Upper lobe of left lung (tissue), 6 donors: Measurements from ENCODE around the gene SLC38A5. TPM values are rescaled to one million over a fixed set of nuclear protein-coding genes. Genes with fewer than 3 reads are reported as not detected.
A peak's percentile ranks its signal among the peaks of the same experiment; 100 is the strongest.

Experiments
- ATAC-seq, 2 donors: fragments of 200-7000 bp; cut with Tn5 transposase; one replicate each; pipeline ENCODE4 v1.9.1; 2022; ENCODE audit warnings: mild to moderate bottlenecking in 2 of 2, moderate library complexity in 2 of 2; ENCODE audit not compliant: low FRiP score in 2 of 2
- DNase-seq, 2 donors: peaks; one replicate each; pipeline ENCODE4 v3.0.0-alpha.2; 2019 to 2020
- H3K27ac ChIP-seq, 4 donors: fragments of 200-600 bp; sonication (generic); one replicate each; pipeline ENCODE4 v1.5.1; 2016 to 2019
- H3K27me3 ChIP-seq, 4 donors: fragments of 200-600 bp; sonication (generic); one replicate each; pipeline ENCODE4 v1.5.1; 2017 to 2019
- H3K36me3 ChIP-seq, 4 donors: fragments of 200-600 bp; sonication (generic); one replicate each; pipeline ENCODE4 v1.5.1; 2016 to 2019
- H3K4me1 ChIP-seq, 4 donors: fragments of 200-600 bp; sonication (generic); one replicate each; pipeline ENCODE4 v1.5.1; 2018 to 2019
- H3K4me3 ChIP-seq, 4 donors: fragments of 200-600 bp; sonication (generic); one replicate each; pipeline ENCODE4 v1.5.1; 2017 to 2019; ENCODE audit warnings: mild to moderate bottlenecking in 2 of 4, moderate library complexity in 1 of 4
- H3K9me3 ChIP-seq, 4 donors: fragments of 200-600 bp; sonication (generic); one replicate each; pipeline ENCODE4 v1.5.1; 2018 to 2019
- CTCF ChIP-seq, 6 experiments: fragments of 450-650 bp in 4 of 6; fragments of 200-600 bp in 2 of 6; sonication (generic) in 2 of 6; IDR thresholded peaks; one replicate each; pipeline ENCODE4 v1.5.1; 2016 to 2019; ENCODE audit warnings: antibody characterized with exemption in 6 of 6
- EP300 ChIP-seq, 4 donors: sonication (generic); formaldehyde crosslinking; IDR thresholded peaks; one replicate each; pipeline ENCODE4 v1.5.1; 2017; ENCODE audit warnings: antibody characterized with exemption in 4 of 4, control low read depth in 2 of 4
- POLR2A ChIP-seq, 4 donors: fragments of 450-650 bp; IDR thresholded peaks; one replicate each; pipeline ENCODE4 v1.5.1; 2016 to 2017; ENCODE audit warnings: antibody characterized with exemption in 4 of 4, mild to moderate bottlenecking in 2 of 4
- POLR2AphosphoS5 ChIP-seq, 2 donors: sonication (generic); formaldehyde crosslinking; IDR thresholded peaks; one replicate each; pipeline ENCODE4 v1.5.1; 2017; ENCODE audit warnings: antibody characterized with exemption in 2 of 2
- WGBS, 2 donors: methylation state at CpG; one replicate each; pipeline ENCODE4 v1.1.5; 2017 to 2018; 5-methylcytosine and 5-hydroxymethylcytosine counted together
- total RNA-seq, 6 donors: library from RNA; depleted of rRNA in 4 of 6; stranded (reverse); fragments of >200 nt in 4 of 6; gene quantifications; one replicate each; pipeline versions ENCODE4 v1.1.0 to v1.2.1, GENCODE V29; 2016 to 2021
- donor health status: DM: no; HTN: no; CAD: no; lungs with moderate emphysema.
- donor health status: DM: no; HTN: yes; CAD: no; lungs with severe emphysema.

Gene SLC38A5
- total RNA-seq, 6 donors from 2014 or later = 10.2 to 32.4 (median 17.9) TPM

DNA sequence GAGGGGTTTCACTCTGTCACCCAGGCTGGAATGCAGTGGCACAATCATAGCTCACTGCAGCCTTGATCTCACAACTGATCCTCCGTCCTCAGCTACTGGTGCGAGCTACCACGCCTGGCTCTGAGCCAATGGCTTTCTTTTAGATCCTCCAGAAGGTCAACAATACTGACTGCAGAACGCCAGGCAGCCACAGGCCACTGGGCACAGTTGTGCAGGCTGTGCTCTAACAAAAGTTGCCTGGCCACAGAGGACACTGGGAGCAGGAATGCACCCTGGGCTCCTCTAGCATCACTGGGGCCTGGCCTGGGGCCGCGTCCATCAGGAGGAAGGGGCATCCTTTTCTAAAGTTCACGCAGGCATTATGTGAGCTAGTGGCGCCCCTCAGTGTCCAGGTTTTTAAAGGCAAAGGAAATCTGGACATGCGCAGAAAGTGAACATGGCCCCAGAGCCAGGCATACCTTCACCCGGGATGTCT, 23.9 kb upstream of the SLC38A5 start:
- Histone ChIP-seq H3K36me3 (no peaks in the 10 kb centered on the region), H3K9me3 (peaks cover 0 to 8% (median 0%) of the 10 kb centered on the region in 4 donors), H3K4me1 (no peaks in the 10 kb centered on the region), H3K27ac (no peak overlapping the region), H3K27me3 (no peaks in the 10 kb centered on the region), H3K4me3 (no peak overlapping the region)
- 31 to 51% methylated on average over 5 to 10 of the region's 10 CpGs for WGBS, 2 donors
- TF ChIP-seq EP300 (IDR thresholded peaks at IDR 0.05) (no peak), POLR2AphosphoS5 (IDR thresholded peaks at IDR 0.05) (no peak), POLR2A (IDR thresholded peaks at IDR 0.05) (no peak), CTCF (IDR thresholded peaks at IDR 0.05) (peak in 3 of 6 experiments; percentile 15 to 22 (median 17))
- ATAC-seq (peak in 1 of 2 donors; percentile 23), DNase-seq (no peak)

DNA sequence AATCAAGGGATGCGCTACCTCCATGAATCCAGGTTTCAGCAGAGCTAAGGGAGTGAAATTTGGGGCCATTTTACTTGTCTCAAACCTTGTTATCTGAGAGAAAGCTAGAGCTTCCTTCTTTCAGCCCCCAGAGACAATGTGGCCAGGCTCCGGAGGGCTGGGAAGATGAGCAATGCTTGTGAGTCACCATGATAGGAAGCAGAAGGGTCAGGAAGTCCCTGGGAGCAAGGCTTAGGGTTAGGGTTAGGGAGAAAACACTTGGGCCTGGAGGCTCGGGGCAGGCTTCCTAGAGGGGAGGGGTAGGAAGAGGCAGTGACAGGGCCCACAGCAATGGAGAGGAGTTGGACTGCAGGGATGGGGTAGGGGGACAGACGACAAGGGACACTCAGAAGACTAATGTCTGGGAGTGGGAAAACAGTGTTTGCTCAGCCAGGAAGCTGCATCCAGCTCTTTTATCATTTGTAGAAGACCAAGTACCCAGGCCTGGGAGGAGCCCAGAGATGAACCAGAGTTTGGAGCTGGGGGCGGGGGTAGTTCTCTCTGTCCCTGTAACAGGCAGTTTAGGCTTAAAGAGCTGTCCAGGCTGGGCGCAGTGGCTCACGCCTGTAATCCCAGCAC, 22.3 kb upstream of the SLC38A5 start:
- Histone ChIP-seq H3K4me1 (no peaks in the 10 kb centered on the region), H3K27me3 (no peaks in the 10 kb centered on the region), H3K36me3 (no peaks in the 10 kb centered on the region), H3K27ac (no peak overlapping the region), H3K4me3 (no peak overlapping the region), H3K9me3 (peaks cover 0 to 8% (median 0%) of the 10 kb centered on the region in 4 donors)
- TF ChIP-seq CTCF (IDR thresholded peaks at IDR 0.05) (no peak), EP300 (IDR thresholded peaks at IDR 0.05) (no peak), POLR2A (IDR thresholded peaks at IDR 0.05) (no peak), POLR2AphosphoS5 (IDR thresholded peaks at IDR 0.05) (no peak)
- WGBS, 2 donors = 79 to 85% methylated on average over 2 to 7 of the region's 7 CpGs
- DNase-seq (no peak), ATAC-seq (no peak)

DNA sequence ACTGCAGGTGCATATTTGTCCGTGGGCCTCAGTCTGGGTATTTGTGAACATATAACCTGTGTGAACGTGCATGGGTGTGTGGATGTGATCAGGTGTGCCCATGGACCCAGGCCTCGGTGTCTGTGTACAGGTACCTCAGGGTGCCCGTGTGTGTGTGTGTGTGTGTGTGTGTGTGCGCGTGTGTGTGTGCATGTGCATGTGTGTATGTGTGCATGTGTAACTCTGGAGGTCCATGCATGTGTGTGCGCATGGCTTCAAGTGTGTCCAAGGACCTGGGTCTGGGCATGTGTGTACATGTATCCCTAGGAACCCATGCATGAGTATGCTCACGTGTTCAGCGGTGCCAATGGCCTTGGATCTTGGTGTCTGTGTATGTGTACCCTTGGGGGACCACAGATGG, 21.7 kb upstream of the SLC38A5 start:
- Histone ChIP-seq H3K27ac (no peak overlapping the region), H3K9me3 (peaks cover 0 to 8% (median 0%) of the 10 kb centered on the region in 4 donors), H3K36me3 (no peaks in the 10 kb centered on the region), H3K4me3 (no peak overlapping the region), H3K4me1 (no peaks in the 10 kb centered on the region), H3K27me3 (no peaks in the 10 kb centered on the region)
- WGBS, 2 donors = 84 to 100% methylated on average over 1 to 8 of the region's 9 CpGs
- DNase-seq = no peak
- ATAC-seq = no peak
- TF ChIP-seq POLR2AphosphoS5 (IDR thresholded peaks at IDR 0.05) (no peak), EP300 (IDR thresholded peaks at IDR 0.05) (no peak)

DNA sequence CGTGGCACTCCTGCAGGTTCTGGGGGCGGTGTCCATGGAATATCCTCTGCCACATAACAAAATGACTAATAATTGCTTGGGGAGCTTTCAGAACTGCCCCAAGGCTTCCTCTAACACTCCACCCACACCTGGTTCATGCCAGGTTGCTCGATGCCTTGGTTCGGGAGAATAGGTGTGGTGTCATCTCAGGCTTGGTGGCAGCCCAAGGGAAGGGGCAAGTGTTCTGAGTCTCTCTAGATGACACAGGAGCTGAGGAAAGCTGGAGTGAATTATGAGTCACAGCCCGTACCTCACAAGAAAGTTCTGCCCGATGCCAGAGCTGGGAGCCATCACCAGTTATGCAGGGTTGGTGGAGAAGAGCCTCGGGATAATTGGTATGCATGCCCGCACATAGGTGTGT, 20.6 kb upstream of the SLC38A5 start:
- no peak overlapping the region for H3K27ac ChIP-seq
- no peaks in the 10 kb centered on the region for H3K36me3 ChIP-seq
- no peaks in the 10 kb centered on the region for H3K27me3 ChIP-seq
- no peak for TF ChIP-seq POLR2A (IDR thresholded peaks at IDR 0.05)
- no peak for TF ChIP-seq POLR2AphosphoS5 (IDR thresholded peaks at IDR 0.05)
- TF ChIP-seq EP300 (IDR thresholded peaks at IDR 0.05) = no peak
- TF ChIP-seq CTCF (IDR thresholded peaks at IDR 0.05) = no peak
- no peak for ATAC-seq
- DNase-seq = no peak
- no peaks in the 10 kb centered on the region for H3K4me1 ChIP-seq
- H3K4me3 ChIP-seq = no peak overlapping the region
- H3K9me3 ChIP-seq = peaks cover 0 to 8% (median 0%) of the 10 kb centered on the region in 4 donors
- WGBS, 2 donors = 78 to 87% methylated on average over 3 to 8 of the region's 8 CpGs

GRCh38 chrX:48489892-48490291, 19.8 kb upstream of the SLC38A5 start:
- Histone ChIP-seq H3K4me3 (no peak overlapping the region), H3K27ac (no peak overlapping the region), H3K36me3 (no peaks in the 10 kb centered on the region), H3K9me3 (peaks cover 0 to 4% (median 0%) of the 10 kb centered on the region in 4 donors), H3K4me1 (no peaks in the 10 kb centered on the region), H3K27me3 (no peaks in the 10 kb centered on the region)
- TF ChIP-seq CTCF (IDR thresholded peaks at IDR 0.05) (no peak), EP300 (IDR thresholded peaks at IDR 0.05) (no peak), POLR2AphosphoS5 (IDR thresholded peaks at IDR 0.05) (no peak), POLR2A (IDR thresholded peaks at IDR 0.05) (no peak)
- WGBS, 2 donors = 38 to 63% methylated on average over 1 to 2 of the region's 2 CpGs
- ATAC-seq = no peak
- no peak for DNase-seq
